Endodermal cell (in vitro differentiated cells): ENCODE data around the gene SGMS1. TPM values are rescaled to one million over a fixed set of nuclear protein-coding genes. Genes with fewer than 3 reads are reported as not detected.

Experiments
- DNase-seq: peaks from one replicate; pipeline ENCODE4 v3.0.0-alpha.2; 2017
- H3K27ac ChIP-seq: 2 replicates; pipeline ENCODE4 v1.5.1; 2013; ENCODE audit warnings: mild to moderate bottlenecking, low read depth, low read length, moderate library complexity
- H3K27me3 ChIP-seq: 2 replicates; pipeline ENCODE4 v1.6.1; 2013; ENCODE audit warnings: mild to moderate bottlenecking, low read length, moderate library complexity; ENCODE audit not compliant: insufficient read depth, control insufficient read depth, poor library complexity, severe bottlenecking
- H3K36me3 ChIP-seq: 2 replicates; pipeline ENCODE4 v1.7.0; 2013; ENCODE audit warnings: mild to moderate bottlenecking, low read length, moderate library complexity; ENCODE audit not compliant: control insufficient read depth, insufficient read depth
- H3K4me1 ChIP-seq: one replicate; pipeline ENCODE4 v1.7.0; 2013; ENCODE audit warnings: low read length; ENCODE audit not compliant: control insufficient read depth, insufficient read depth
- H3K4me3 ChIP-seq: 2 replicates; pipeline ENCODE4 v1.5.1; 2013; ENCODE audit warnings: mild to moderate bottlenecking, low read length, moderate library complexity
- H3K9ac ChIP-seq: 2 replicates; pipeline ENCODE4 v1.6.1; 2013; ENCODE audit warnings: mild to moderate bottlenecking, low read length, moderate library complexity; ENCODE audit not compliant: poor library complexity, severe bottlenecking; ENCODE audit errors: extremely low read depth
- H3K9me3 ChIP-seq: 2 replicates; pipeline ENCODE4 v1.6.1; 2013; ENCODE audit warnings: mild to moderate bottlenecking, low read length, moderate library complexity; ENCODE audit not compliant: control insufficient read depth
- H3K27ac Mint-ChIP-seq: 2 replicates; pipeline ENCODE4 v1.8.0; 2020; ENCODE audit warnings: mixed read lengths
- H3K27me3 Mint-ChIP-seq: 2 replicates; pipeline ENCODE4 v1.8.0; 2021; ENCODE audit warnings: mild to moderate bottlenecking, mixed read lengths; ENCODE audit not compliant: insufficient read depth
- H3K36me3 Mint-ChIP-seq: 2 replicates; pipeline ENCODE4 v1.8.0; 2020; ENCODE audit warnings: low read depth, mixed read lengths
- H3K4me1 Mint-ChIP-seq: 2 replicates; pipeline ENCODE4 v1.8.0; 2020; ENCODE audit warnings: mixed read lengths
- H3K4me3 Mint-ChIP-seq: 2 replicates; pipeline ENCODE4 v1.8.0; 2020; ENCODE audit warnings: mild to moderate bottlenecking, moderate library complexity, mixed read lengths
- H3K9me3 Mint-ChIP-seq: 2 replicates; pipeline ENCODE4 v1.8.0; 2020; ENCODE audit warnings: mild to moderate bottlenecking, mixed read lengths
- WGBS, 2 experiments: methylation state at CpG; one replicate each; pipeline versions ENCODE4 v1.1.5 to v1.1.7; 2013; ENCODE audit warnings: missing lambda C conversion rate in 2 of 2, mixed read lengths in 1 of 2; ENCODE audit not compliant: insufficient coverage in 1 of 2, insufficient read length in 1 of 2; 5-methylcytosine and 5-hydroxymethylcytosine counted together
- total RNA-seq, 2 donors: library from RNA; stranded (reverse); fragmentation: NEBNext Ultra II Directional in 1 of 2; extraction: Animal tissue kit (Norgen Biotek cat#: 25700) in 1 of 2; gene quantifications; 2 replicates in 1 of 2; 3 replicates in 1 of 2; pipeline ENCODE4 v1.2.1, GENCODE V29; 2021
- TF ChIP-seq, protein P1 (sequence below): fragments of 200-600 bp; sonication (generic); conservative IDR thresholded peaks from 2 replicates; pipeline ENCODE4 v1.5.0; 2021; ENCODE audit warnings: antibody characterized with exemption, mild to moderate bottlenecking

Gene SGMS1
- total RNA-seq, 2 donors from 2014 or later: 12.0 to 14.3 TPM

DNA sequence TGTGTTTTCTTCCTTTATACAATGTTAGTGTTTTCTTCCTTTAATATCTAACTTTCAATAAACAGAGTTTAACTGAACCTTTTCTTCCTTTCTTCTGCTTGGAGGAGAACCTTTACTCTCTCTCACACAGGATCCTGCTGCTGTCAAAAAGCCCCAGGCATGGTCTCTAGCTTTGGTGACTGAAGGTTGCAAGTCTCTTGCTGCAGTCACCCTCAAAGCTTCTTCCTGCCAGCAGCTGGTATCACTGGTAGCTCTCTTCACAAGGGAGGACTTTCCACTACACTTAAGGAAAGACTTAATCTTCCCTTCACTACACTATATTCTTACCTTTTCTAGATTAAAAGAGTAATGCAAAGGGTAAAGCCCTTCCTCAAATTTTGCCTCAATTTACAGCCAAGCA, 153.4 kb downstream of the SGMS1 start:
- Mint-ChIP-seq H3K27me3 (no peaks in the 10 kb centered on the region), H3K27ac (peak overlapping the region; percentile 73), H3K4me3 (peak overlapping the region; percentile 9), H3K36me3 (no peaks in the 10 kb centered on the region), H3K4me1 (peaks cover 27% of the 10 kb centered on the region), H3K9me3 (no peaks in the 10 kb centered on the region)
- H3K36me3 ChIP-seq: no peaks in the 10 kb centered on the region
- no peaks in the 10 kb centered on the region for H3K4me1 ChIP-seq
- peak; percentile 56 for DNase-seq
- no peaks in the 10 kb centered on the region for H3K27me3 ChIP-seq
- H3K4me3 ChIP-seq: no peak overlapping the region
- TF ChIP-seq, protein P1, sequence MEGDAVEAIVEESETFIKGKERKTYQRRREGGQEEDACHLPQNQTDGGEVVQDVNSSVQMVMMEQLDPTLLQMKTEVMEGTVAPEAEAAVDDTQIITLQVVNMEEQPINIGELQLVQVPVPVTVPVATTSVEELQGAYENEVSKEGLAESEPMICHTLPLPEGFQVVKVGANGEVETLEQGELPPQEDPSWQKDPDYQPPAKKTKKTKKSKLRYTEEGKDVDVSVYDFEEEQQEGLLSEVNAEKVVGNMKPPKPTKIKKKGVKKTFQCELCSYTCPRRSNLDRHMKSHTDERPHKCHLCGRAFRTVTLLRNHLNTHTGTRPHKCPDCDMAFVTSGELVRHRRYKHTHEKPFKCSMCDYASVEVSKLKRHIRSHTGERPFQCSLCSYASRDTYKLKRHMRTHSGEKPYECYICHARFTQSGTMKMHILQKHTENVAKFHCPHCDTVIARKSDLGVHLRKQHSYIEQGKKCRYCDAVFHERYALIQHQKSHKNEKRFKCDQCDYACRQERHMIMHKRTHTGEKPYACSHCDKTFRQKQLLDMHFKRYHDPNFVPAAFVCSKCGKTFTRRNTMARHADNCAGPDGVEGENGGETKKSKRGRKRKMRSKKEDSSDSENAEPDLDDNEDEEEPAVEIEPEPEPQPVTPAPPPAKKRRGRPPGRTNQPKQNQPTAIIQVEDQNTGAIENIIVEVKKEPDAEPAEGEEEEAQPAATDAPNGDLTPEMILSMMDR: no peak
- H3K27ac ChIP-seq: peak overlapping the region; percentile 29
- no peaks in the 10 kb centered on the region for H3K9me3 ChIP-seq
- H3K9ac ChIP-seq: no peak overlapping the region

DNA sequence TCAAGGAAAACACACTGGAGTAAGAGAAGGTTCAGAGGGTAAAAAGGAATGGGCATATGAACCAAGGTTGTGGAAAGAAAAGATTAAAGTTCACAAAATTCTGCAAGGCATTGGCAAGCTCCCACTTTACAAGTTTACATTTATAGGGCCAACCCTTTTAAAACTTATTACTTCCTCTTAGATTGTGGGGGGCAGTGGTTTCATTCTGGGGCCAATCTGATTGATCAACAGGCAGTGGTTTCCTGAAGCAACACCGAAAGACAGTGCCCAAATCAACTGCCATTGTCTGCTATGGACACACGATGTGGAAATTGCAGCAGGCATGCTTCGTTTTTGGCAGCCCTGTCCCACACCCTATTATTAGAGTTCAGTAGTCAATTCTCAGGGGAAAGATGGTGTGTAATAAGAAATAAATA, 154.0 kb downstream of the SGMS1 start:
- no peaks in the 10 kb centered on the region for H3K27me3 Mint-ChIP-seq
- WGBS, 2 experiments: 83 to 87% methylated on average over 1 to 3 of the region's 3 CpGs

DNA sequence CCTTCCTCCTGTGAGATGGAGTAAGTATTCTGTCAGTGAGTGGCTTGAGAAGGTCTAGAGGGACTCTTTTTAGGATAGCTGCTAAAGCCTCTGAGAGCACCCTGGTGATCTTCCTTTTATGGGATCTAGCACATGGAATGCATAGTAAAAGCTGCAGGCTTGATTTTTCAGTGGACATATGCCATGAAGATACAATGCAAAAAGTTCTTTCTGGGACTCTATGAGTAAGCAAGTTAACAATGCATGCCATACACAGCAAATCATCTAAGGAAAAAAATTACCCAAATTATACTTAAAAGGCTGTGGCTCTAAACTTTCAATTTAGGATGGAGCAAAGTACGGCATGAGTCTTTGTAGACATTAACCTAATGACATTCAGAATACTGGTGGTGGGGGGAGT, 154.5 kb downstream of the SGMS1 start:
- no peaks in the 10 kb centered on the region for H3K9me3 ChIP-seq
- Mint-ChIP-seq H3K9me3 (no peaks in the 10 kb centered on the region), H3K27ac (no peak overlapping the region), H3K36me3 (no peaks in the 10 kb centered on the region), H3K4me1 (peaks cover 31% of the 10 kb centered on the region), H3K27me3 (no peaks in the 10 kb centered on the region), H3K4me3 (no peak overlapping the region)
- H3K9ac ChIP-seq: no peak overlapping the region
- no peaks in the 10 kb centered on the region for H3K36me3 ChIP-seq
- H3K4me1 ChIP-seq: no peaks in the 10 kb centered on the region
- TF ChIP-seq, protein P1: no peak
- DNase-seq: no peak
- H3K27ac ChIP-seq: no peak overlapping the region
- no peak overlapping the region for H3K4me3 ChIP-seq
- H3K27me3 ChIP-seq: no peaks in the 10 kb centered on the region
- WGBS, 2 experiments: 100% methylated on average over 1 of the region's 1 CpG; no CpG with 5 or more reads in 1 of the 2 experiments

More for the DNA sequence above, 154.0 kb downstream of the SGMS1 start:
- Histone ChIP-seq H3K4me3 (no peak overlapping the region), H3K9me3 (no peaks in the 10 kb centered on the region), H3K36me3 (no peaks in the 10 kb centered on the region), H3K27me3 (no peaks in the 10 kb centered on the region), H3K4me1 (no peaks in the 10 kb centered on the region), H3K27ac (no peak overlapping the region), H3K9ac (no peak overlapping the region)
- TF ChIP-seq, protein P1: no peak
- H3K27ac Mint-ChIP-seq: no peak overlapping the region
- DNase-seq: no peak
- H3K4me1 Mint-ChIP-seq: peaks cover 29% of the 10 kb centered on the region
- no peaks in the 10 kb centered on the region for H3K9me3 Mint-ChIP-seq
- no peak overlapping the region for H3K4me3 Mint-ChIP-seq
- H3K36me3 Mint-ChIP-seq: no peaks in the 10 kb centered on the region
